ENCODE measurements around the gene ADAMTS10.
"Not testable (repeated sequence)": the region's sequence is repeated elsewhere in the genome, so short reads cannot be mapped to it uniquely, and the experiment has no call there.

ADAMTS10 gene

DNA sequence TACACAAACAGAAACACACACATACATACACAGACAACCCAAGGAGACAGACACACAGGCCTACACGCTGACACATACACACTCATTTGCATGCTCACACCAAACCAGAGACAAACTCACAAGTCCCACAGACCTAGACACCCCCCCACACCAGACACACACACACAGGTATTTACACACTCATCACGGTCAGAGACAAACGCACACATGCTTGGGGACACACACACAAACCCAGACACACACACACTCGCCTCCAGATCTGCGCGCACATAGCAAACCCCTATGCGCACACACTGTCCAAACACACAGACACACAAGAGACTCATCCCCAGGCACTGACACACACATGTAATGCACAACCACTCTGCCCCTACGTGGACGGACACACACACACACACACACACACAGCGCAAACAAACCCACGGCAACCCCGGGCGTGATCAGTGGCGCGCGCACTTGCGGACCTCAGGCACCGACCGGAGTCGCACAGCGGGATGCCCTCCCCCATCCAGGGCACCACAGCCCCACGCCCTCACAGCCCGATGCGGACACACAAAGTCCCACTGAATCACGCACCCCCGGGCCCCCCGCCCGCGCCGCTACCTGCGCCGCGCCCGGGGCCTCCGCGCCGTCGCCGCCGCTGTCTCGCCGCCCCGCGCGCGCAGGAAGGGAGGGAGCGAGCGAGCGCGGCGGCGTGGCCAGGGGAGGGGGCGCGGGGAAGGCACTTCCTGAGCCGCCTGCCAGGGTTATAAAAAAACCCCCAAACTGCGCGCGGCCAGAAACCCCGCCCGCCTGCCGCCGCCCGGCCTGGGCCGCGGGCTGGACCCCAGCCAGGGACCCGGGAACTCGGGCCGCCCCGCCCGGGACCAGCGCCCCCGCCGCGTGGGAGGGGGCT lies at the start of gene ADAMTS10:
Gene ADAMTS10 (minus strand): TSS at position 675 of the 895 bp plus-strand sequence. CDS start 5,005 bp downstream, outside the sequence.
- DNase-seq: no peak

DNA sequence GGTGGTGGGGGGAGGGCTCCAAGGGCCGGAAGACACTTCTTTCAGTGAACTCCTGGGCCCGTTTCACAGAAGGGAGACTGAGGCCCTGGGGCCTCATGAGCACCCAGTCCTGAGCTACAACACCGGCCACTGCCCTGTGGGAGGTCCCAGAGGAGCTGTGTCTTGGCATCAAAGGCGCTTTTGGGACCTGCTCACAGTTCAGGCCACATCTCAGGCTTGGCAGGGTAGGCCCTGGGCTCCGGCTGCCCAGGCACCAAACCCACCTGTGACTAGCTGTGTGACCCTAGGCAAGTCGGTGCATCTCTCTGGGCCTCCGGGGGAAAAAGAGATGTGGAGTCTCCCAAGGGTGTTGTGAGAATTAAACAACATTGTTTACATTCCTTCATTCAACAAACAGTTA lies 49.4 kb upstream of the ADAMTS10 start:
- DNase-seq: no peak

DNA sequence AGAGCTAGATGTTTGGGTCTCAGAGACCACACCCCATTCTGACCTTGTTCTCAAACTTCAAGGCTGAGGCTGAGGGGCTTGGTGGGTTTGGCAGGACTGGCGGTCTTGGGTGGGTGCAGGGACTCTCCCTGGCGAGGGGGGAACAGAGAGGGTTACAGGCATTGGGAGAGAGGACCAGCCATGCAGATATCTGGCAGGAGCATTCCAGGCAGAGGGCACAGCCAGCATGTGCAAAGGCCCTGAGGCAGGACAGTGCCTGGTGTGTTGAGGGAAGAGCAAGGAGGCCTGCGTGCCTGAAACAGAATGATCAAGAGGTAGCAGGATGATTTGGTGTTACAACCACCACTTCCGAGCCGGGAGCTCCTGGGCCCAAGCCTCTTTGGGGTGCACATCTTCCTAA lies 47.4 kb upstream of the ADAMTS10 start:
- DNase-seq: no peak

DNA sequence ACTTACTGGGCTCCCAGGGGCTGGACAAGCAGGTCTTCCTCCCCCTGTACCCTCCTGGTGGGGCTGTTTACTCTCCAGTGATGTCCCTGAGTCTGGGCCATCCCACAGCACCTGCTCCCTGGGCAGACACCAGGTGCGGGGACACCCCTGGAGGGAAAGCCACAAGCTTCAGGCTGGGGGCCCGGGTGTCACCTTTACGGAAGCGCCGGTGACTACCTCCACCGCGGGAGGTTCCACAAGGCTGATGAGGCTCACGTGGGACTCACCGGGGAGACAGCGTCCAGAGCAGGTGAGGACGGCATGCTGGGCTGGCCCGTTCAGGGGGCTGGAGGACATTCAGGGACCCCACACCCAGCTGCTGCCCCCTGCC lies 44.8 kb upstream of the ADAMTS10 start:
- peak in 1 of 2 experiments; percentile 1 for DNase-seq

- peak; percentile 1 to 27 for DNase-seq
These were observed 44.2 kb upstream of the ADAMTS10 start for GRCh38 chr19:8654591-8655339.

- DNase-seq: no peak
These were observed 37.7 kb upstream of the ADAMTS10 start for GRCh38 chr19:8648240-8648639.

DNA sequence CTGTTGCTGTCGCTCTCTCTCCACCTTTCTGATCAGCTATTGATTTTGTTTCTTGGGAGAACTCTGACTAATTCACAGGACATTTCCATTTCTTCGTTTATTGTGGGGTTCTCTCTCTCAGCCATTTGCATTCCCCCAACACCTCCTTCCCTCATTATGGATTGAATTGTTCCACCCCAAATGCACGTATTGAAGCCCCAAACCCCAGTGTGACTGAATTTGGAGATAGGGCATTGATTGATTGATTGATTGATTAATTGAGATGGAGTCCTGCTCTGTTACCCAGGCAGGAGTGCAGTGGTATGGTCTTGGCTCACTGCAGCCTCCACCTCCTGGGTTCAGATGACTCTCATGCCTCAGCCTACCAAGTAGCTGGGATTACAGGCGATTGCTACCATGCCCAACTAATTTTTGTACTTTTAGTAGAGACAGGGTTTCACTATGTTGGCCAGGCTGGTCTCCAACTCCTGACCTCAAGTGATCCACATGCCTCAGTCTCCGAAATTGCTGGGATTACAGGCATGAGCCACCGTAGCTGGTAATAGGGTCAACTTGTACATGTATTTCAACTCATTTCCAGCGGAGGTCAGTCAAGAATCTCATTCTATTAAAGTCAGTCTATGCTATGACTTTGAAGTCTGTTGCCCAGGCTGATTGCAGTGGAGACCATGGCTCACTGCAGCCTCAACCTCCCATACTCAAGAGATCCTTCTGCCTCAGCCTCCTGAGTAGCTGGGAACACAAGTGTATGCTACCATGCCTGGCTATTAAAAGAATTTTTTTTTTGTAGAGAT lies 33.5 kb upstream of the ADAMTS10 start:
- no peak for DNase-seq

DNA sequence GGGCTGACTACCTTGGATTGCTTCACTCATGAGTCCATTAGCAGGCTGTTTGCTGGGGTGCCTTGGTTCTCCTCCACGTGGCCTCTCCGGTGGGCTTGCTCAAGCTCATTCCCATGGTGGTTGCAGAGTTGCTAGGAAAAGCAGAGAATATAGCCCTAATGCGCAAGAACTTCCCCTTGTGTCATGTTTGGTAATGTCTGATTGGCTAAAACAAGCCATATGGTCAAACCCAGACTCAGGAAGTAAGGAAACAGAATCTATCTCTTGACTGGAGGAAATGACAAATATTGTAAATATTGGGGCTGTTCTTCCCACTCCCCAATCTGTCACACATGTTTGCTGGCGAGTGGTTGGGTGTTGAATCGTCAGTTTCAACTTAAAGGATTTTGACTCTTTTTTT lies 32.0 kb upstream of the ADAMTS10 start:
- no peak for DNase-seq

- DNase-seq: peak in 1 of 2 experiments; percentile 15
These were observed 31.5 kb upstream of the ADAMTS10 start for GRCh38 chr19:8641908-8642547.

GRCh38 chr19:8641221-8641907 lies 30.8 kb upstream of the ADAMTS10 start:
- DNase-seq: no peak

- no peak for DNase-seq
These were observed 30.0 kb upstream of the ADAMTS10 start for GRCh38 chr19:8640402-8641004.

DNA sequence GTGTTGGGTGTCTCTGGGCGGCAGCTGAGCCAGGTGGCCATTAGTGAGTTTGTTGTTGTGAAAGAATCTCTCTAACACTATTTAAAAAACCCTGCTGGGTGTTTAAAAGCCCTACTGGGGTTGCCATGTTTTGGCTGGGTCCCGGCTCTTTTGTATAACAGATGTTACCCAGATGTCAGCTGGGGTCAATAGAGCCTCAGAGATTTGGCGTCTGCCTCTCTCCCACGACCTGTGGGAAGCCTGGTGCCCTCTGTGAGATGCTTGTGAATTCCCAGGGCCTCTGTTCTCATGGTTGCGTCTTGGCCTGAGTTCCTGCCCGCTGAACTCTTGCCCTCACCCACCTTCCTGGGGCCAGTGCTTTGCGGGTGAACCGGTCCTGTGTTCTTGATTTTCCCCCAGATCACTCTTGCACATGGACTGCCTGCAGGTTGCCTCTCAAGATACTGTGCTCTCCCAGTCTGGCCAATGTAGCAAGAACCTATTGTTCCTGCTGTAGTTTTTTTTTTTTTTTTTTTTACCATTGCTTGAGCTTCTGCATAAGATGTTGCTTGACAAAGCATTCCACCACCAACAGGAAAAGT lies 29.4 kb upstream of the ADAMTS10 start:
- DNase-seq: no peak

GRCh38 chr19:8638078-8638619 lies 27.6 kb upstream of the ADAMTS10 start:
- no peak for DNase-seq

- DNase-seq: not testable (repeated sequence)
These were observed 26.6 kb upstream of the ADAMTS10 start for GRCh38 chr19:8637070-8637469.

- DNase-seq: no peak
These were observed 24.9 kb upstream of the ADAMTS10 start for GRCh38 chr19:8635422-8635821.

GRCh38 chr19:8631425-8631819 lies 20.9 kb upstream of the ADAMTS10 start:
- no peak for DNase-seq

- no peak for DNase-seq
These were observed 20.4 kb upstream of the ADAMTS10 start for GRCh38 chr19:8630796-8631424.

DNA sequence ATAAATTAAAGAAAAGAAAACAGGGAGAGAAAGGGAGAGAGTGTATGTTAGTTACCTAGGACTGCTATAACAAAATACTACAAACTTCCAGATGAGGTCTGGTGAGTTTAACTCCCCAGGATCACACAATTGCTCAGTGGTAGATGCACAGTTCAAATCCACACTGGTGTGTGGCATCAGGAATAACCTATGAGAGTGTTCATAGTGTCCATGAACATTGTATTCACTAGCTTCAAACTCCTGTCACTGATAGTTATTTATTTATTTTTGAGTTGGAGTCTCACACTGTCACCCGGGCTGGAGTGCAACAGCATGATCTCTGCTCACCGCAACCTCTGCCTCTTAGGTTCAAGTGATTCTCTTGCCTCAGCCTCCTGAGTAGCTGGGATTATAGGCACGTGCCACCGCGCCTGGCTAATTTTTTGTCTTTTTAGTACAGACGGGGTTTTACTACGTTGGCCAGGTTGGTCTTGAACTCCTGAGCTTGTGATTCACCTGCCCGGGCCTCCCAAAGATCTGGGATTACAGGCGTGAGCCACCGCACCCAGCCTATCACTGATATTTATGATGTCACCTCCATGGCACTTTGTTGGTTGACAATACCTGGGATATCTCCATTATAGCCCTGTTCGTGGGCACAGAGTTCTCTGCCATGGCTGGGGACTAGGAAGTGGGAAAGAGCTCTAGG lies 19.6 kb upstream of the ADAMTS10 start, which contains the start of gene NFILZ:
Gene NFILZ (plus strand): TSS at position 638 of the 688 bp plus-strand sequence. CDS start 46,133 bp downstream, outside the sequence.
- DNase-seq: no peak

DNA sequence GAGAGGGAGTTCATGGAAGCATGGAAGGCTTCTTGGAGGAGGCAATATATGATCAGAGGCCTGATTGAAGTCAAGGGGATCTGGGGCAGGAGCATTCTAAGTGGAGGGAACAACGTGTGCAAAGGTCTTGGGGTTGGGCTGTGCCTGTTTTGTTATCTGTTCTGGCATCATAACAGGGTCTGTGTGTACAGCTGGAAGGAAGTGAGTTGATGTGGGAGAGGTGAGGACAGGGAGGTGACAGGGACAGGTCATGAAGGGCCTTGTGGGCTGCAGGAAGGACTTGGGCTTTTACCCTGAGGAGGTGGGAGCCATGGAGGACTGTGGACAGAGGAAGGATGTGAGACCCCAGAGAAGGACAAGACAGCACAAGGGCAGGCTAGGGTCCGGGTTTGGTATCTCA lies 18.7 kb upstream of the ADAMTS10 start:
- DNase-seq: no peak

GRCh38 chr19:8626842-8627241 lies 16.3 kb upstream of the ADAMTS10 start:
- DNase-seq: no peak

Measured in NCI-H526 (cell line).